Airway epithelial cell (primary cell): ENCODE results near the gene FN1. TPM values are rescaled to one million over a fixed set of nuclear protein-coding genes. Genes with fewer than 3 reads are reported as not detected.

ENCODE experiments used
- total RNA-seq: library from RNA; depleted of rRNA; stranded (reverse); fragments of >200 nt; gene quantifications from 2 replicates; pipeline ENCODE4 v1.2.3, GENCODE V29; 2015

FN1 gene
- total RNA-seq, result 599 and 679 TPM in 2 replicates

GRCh38 chr2:215435870-215436704 lies at the start of gene FN1:
FN1 (minus strand) TSS chr2:215436068; CDS start chr2:215435802, 266 bp downstream.

GRCh38 chr2:215311625-215312396 lies 124.1 kb downstream of the FN1 start, which contains the start of gene ATIC:
ATIC (plus strand) TSS chr2:215312059; CDS start chr2:215312143, 84 bp downstream.

Other genes with a start within 250 kb of the FN1 start
- gene ATIC, start 124.0 kb downstream of the FN1 start, total RNA-seq, result 47.8 and 49.5 TPM in 2 replicates